A549 treated with AZD9567 at 1 μM for 4 hours (cell line): ENCODE measurements around the gene WNT16. TPM values are rescaled to one million over a fixed set of nuclear protein-coding genes. Genes with fewer than 3 reads are reported as not detected.

Experiments
- total RNA-seq: library from RNA; stranded (reverse); fragments of 200-300 nt; extraction: Qiagen RNA extraction; gene quantifications from 5 replicates; pipeline ENCODE4 v1.2.3, GENCODE V29; 2022; ENCODE audit not compliant: insufficient read depth

WNT16 gene
- 0.69 to 0.80 TPM (median 0.73 TPM) in 4 of 5 replicates, not detected in the other for total RNA-seq

GRCh38 chr7:121328508-121329190 is at the start of gene WNT16:
WNT16 (plus strand) TSS chr7:121329000; CDS start chr7:121329293, 293 bp downstream.

Other genes starting within 250 kb of the WNT16 start
- 37.7 to 56.9 TPM (median 45.6 TPM) in 5 replicates for gene FAM3C, start 67.3 kb downstream of the WNT16 start, total RNA-seq